Esophagus squamous epithelium (tissue), 4 donors: Measurements from ENCODE around the gene DYNC1I2.

Source experiments
- POLR2A ChIP-seq, 4 donors: fragments of 450-650 bp; IDR thresholded peaks; one replicate each; pipeline ENCODE4 v1.6.1; 2017; ENCODE audit warnings: antibody characterized with exemption in 4 of 4, mild to moderate bottlenecking in 4 of 4, moderate library complexity in 3 of 4
- TF ChIP-seq, protein P1 (sequence below), 6 experiments: fragments of 450-650 bp in 4 of 6; fragments of 200-600 bp in 2 of 6; sonication (generic) in 2 of 6; IDR thresholded peaks; one replicate each; pipeline ENCODE4 v1.5.1; 2016 to 2019; ENCODE audit warnings: antibody characterized with exemption in 6 of 6, mild to moderate bottlenecking in 4 of 6, moderate library complexity in 4 of 6

DNA sequence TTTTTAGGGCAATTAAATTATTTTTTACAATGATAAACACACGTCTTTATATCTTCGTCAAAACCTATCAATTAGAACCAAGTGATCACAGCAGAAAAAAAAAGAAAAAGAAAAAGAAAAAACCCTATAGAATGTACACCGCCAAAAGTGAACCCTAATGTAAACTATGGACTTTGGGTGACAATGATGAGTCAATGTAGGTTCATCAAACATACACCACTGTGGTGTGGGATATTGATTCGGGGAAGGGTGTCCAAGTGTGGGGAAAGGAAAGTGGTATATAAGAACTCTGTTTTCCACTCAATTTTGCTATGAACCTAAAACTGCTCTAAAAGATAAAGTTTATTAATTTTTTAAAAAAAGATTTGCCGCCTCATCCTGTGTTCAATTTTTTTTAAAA, 85.1 kb downstream of the DYNC1I2 start:
- TF ChIP-seq, protein P1, sequence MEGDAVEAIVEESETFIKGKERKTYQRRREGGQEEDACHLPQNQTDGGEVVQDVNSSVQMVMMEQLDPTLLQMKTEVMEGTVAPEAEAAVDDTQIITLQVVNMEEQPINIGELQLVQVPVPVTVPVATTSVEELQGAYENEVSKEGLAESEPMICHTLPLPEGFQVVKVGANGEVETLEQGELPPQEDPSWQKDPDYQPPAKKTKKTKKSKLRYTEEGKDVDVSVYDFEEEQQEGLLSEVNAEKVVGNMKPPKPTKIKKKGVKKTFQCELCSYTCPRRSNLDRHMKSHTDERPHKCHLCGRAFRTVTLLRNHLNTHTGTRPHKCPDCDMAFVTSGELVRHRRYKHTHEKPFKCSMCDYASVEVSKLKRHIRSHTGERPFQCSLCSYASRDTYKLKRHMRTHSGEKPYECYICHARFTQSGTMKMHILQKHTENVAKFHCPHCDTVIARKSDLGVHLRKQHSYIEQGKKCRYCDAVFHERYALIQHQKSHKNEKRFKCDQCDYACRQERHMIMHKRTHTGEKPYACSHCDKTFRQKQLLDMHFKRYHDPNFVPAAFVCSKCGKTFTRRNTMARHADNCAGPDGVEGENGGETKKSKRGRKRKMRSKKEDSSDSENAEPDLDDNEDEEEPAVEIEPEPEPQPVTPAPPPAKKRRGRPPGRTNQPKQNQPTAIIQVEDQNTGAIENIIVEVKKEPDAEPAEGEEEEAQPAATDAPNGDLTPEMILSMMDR (IDR thresholded peaks at IDR 0.05): no peak
- no peak for TF ChIP-seq POLR2A (IDR thresholded peaks at IDR 0.05)
